GM18502 (cell line): Measurements from ENCODE around the gene DAW1.
A peak's percentile ranks its signal among the peaks of the same experiment; 100 is the strongest.
"Not testable (repeated sequence)": the region's sequence is repeated elsewhere in the genome, so short reads cannot be mapped to it uniquely, and the experiment has no call there.

ENCODE experiments used
- ATAC-seq: cut with Tn5 transposase; IDR thresholded peaks from one replicate; pipeline ENCODE4 v1.9.1; 2021; ENCODE audit warnings: mild to moderate bottlenecking; ENCODE audit not compliant: unreplicated experiment, poor library complexity

The DAW1 gene

DNA sequence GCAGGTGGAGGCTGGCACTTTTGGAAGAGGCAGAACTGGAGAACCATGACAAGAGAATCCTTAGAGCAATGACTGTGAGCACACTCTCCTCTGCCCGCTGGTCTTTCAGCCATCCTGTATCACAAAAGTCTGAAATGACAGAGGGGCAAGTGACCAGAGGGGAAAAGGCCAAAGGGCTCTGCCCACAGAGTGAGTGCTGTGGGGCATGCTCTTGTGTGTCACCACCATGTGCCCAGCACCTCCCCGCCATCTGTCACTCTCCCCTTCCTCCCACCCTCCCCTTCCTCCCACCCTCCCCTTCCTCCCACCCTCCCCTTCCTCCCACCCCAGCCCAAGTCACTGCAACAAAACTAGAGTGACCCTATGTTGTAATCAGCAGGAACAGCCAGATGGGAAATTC, 31.9 kb downstream of the DAW1 start:
- ATAC-seq = no peak

DNA sequence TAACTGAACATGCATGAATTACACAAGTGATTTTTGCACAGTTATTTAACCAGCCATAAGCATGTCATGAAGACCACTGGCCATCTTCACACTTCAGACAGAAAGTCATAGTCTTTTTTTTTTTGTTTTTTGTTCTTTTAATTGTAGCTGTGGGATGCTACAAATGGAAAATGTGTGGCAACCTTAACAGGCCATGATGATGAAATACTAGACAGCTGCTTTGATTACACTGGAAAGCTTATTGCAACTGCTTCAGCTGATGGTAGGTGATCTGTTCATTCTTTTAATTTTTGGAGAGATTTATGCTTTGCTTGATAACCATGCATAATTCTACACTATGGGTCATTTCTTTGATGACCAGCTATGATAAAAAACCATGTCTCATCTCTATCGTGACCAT, 35.6 kb downstream of the DAW1 start:
- no peak for ATAC-seq

GRCh38 chr2:227908266-227909054, 37.0 kb downstream of the DAW1 start:
- ATAC-seq = no peak

DNA sequence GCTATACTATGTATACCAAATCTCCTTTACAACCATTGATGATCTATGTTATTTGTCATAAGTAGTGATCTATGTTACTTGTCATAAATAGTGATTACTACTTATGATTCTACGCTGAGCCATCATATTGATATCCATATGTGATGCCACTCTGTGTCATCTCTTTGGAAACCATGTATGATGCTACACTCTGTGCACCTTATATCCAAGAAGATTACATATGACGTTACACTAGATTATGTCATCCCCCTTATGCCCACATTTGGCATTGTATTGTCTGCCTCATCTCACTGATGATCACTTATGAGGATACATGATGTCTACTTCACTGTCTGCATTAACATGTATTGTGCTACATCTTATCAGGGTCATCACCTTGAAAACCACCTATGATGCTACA, 42.9 kb downstream of the DAW1 start:
- ATAC-seq = no peak

GRCh38 chr2:227921648-227922047, 50.2 kb downstream of the DAW1 start:
- no peak for ATAC-seq

- no peak for ATAC-seq
Observed at GRCh38 chr2:227932001-227932400, 60.6 kb downstream of the DAW1 start.

DNA sequence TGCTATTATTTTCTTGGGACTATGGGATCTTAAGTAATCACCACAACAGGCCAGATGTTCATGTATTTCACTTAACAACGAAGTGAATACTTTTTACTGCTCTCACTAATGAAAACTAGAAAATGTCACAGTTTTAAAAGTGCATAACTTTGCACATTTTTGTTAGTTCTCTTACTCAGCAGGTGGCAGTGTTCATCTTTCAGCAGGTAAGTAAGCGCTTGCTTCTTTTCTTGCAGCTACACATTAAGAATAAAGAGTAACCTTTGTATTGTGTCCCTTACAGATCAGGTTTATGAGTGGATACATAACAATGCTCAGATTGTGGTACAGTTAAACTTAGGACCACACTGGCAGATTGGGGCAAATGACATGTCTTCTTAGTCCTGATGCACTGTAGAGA, 61.0 kb downstream of the DAW1 start:
- ATAC-seq = no peak

- ATAC-seq = no peak
Observed at GRCh38 chr2:227933884-227934283, 62.5 kb downstream of the DAW1 start.

- not testable (repeated sequence) for ATAC-seq
Observed at GRCh38 chr2:227936249-227936648, 64.8 kb downstream of the DAW1 start.

GRCh38 chr2:227939271-227940027, 68.0 kb downstream of the DAW1 start:
- peak; percentile 56 for ATAC-seq

GRCh38 chr2:227942021-227942420, 70.6 kb downstream of the DAW1 start:
- peak; percentile 77 for ATAC-seq

GRCh38 chr2:227942965-227943364, 71.5 kb downstream of the DAW1 start:
- ATAC-seq = no peak

- ATAC-seq = no peak
Observed at GRCh38 chr2:227960317-227960716, 88.9 kb downstream of the DAW1 start.

GRCh38 chr2:227971619-227972230, 100.3 kb downstream of the DAW1 start:
- no peak for ATAC-seq

GRCh38 chr2:227973241-227973640, 101.8 kb downstream of the DAW1 start:
- no peak for ATAC-seq
